Uterus (tissue), 2 donors: ENCODE measurements around the gene PHLPP1.

Experiments used
- POLR2A ChIP-seq, 2 donors: fragments of 450-650 bp; IDR thresholded peaks; one replicate each; pipeline ENCODE4 v1.6.1; 2016; ENCODE audit warnings: antibody characterized with exemption in 2 of 2, mild to moderate bottlenecking in 1 of 2, moderate library complexity in 1 of 2
- TF ChIP-seq, protein P1 (sequence below), 4 experiments: fragments of 200-600 bp in 2 of 4; fragments of 450-650 bp in 2 of 4; sonication (generic) in 2 of 4; IDR thresholded peaks; one replicate each; pipeline ENCODE4 v1.5.1; 2016 to 2019; ENCODE audit warnings: antibody characterized with exemption in 4 of 4, mild to moderate bottlenecking in 2 of 4, moderate library complexity in 1 of 4

DNA sequence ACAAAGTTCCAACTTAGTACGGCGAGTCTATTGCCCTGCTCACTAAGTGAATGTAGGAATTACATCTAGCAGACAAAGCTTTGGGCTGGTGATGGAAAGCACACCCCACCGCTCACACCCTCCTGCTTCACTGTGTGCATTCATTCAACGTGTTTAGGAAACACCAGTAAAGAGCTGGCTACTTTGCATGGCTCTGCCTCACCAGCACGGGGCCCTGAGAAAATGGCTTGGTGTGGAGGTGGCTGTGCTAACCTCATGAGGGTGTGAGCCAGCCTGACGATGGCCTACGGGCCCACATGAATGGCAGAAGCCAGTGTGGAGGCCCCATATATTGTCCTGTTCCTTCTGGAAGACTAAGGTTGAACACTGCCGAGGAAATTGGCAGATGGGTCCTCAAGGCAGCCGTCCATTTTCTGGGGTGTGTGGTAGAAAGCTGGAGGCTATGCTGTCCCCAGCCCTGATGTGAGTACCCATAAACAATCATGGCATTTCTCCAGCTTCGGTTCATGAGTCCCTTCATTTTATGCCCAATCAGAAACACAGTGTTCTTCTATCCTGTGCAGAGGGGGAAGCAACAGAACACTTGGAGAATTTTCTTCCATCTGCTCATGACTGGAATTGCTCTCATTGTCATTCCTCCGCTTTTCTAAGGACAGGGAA is 269.4 kb downstream of the PHLPP1 start:
- TF ChIP-seq POLR2A (IDR thresholded peaks at IDR 0.05), result no peak
- TF ChIP-seq, protein P1, sequence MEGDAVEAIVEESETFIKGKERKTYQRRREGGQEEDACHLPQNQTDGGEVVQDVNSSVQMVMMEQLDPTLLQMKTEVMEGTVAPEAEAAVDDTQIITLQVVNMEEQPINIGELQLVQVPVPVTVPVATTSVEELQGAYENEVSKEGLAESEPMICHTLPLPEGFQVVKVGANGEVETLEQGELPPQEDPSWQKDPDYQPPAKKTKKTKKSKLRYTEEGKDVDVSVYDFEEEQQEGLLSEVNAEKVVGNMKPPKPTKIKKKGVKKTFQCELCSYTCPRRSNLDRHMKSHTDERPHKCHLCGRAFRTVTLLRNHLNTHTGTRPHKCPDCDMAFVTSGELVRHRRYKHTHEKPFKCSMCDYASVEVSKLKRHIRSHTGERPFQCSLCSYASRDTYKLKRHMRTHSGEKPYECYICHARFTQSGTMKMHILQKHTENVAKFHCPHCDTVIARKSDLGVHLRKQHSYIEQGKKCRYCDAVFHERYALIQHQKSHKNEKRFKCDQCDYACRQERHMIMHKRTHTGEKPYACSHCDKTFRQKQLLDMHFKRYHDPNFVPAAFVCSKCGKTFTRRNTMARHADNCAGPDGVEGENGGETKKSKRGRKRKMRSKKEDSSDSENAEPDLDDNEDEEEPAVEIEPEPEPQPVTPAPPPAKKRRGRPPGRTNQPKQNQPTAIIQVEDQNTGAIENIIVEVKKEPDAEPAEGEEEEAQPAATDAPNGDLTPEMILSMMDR (IDR thresholded peaks at IDR 0.05), result no peak
